ENCODE measurements around the gene EFCAB11. TPM values are rescaled to one million over a fixed set of nuclear protein-coding genes. Genes with fewer than 3 reads are reported as not detected.
A peak's percentile ranks its signal among the peaks of the same experiment; 100 is the strongest.

Gene EFCAB11
- total and polyA plus RNA-seq, 9 of the 15 experiments (the other 6 are each of a cell fraction or from before 2014, with no cell fraction given): 13.4 to 37.9 (median 17.4) TPM

DNA sequence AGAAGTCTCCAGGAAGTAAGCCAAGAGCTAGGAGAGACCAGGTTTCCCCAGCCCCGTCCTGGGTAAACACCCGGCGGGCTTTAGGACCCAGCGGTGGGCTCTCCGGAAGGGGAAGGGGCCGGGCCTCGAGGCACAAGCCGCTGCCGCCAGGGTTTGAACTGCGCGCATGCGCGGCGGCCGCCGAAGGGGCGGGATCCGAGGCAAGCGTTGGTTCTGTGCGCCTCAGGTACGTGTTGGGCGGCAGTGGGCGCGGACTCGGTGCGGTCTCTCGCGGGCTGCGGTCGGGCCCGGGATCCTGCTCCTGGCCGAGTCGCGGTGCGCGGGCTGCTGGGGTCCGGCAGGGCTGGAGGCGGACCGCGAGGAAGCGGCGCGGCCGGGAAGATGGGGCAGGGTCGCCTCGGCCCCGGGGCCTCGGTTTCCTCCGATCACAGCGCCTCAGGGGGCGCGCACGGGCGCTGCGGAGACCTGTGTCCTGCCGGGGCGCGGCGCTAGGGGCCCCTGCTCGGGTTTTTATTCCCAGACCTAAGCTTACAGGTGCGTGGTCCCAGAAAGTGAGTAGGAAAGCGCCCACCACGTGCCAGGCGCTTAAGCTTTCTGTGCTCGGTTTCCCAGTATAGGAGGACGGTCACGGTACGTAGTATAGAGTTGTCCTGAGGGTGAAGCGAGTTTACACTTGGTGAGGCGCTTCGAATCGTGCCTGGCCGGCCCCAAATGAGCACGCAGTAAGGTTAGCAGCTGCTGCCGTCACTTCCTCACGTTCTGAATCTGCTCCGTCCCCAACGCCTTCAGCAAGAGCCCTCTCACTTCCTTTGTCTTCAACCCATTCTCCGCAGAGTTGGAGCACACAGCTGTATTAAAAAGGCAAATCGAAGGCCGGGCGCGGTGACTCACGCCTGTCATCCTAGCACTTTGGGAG lies 1.5 kb upstream of the EFCAB11 start, which contains the start of gene TDP1 (continued):
- TF ChIP-seq, protein P1, sequence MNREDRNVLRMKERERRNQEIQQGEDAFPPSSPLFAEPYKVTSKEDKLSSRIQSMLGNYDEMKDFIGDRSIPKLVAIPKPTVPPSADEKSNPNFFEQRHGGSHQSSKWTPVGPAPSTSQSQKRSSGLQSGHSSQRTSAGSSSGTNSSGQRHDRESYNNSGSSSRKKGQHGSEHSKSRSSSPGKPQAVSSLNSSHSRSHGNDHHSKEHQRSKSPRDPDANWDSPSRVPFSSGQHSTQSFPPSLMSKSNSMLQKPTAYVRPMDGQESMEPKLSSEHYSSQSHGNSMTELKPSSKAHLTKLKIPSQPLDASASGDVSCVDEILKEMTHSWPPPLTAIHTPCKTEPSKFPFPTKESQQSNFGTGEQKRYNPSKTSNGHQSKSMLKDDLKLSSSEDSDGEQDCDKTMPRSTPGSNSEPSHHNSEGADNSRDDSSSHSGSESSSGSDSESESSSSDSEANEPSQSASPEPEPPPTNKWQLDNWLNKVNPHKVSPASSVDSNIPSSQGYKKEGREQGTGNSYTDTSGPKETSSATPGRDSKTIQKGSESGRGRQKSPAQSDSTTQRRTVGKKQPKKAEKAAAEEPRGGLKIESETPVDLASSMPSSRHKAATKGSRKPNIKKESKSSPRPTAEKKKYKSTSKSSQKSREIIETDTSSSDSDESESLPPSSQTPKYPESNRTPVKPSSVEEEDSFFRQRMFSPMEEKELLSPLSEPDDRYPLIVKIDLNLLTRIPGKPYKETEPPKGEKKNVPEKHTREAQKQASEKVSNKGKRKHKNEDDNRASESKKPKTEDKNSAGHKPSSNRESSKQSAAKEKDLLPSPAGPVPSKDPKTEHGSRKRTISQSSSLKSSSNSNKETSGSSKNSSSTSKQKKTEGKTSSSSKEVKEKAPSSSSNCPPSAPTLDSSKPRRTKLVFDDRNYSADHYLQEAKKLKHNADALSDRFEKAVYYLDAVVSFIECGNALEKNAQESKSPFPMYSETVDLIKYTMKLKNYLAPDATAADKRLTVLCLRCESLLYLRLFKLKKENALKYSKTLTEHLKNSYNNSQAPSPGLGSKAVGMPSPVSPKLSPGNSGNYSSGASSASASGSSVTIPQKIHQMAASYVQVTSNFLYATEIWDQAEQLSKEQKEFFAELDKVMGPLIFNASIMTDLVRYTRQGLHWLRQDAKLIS (CRISPR knock-in tag; IDR thresholded peaks at IDR 0.05): peak; percentile 69; the same call in 1 of the 2 replicates
- TF ChIP-seq CAMTA2 (CRISPR knock-in tag; conservative IDR thresholded peaks at IDR 0.05) (no peak), NONO (IDR thresholded peaks at IDR 0.05; ENCODE audit: low read depth in 2 of 2, low read length in 1 of 2) (peak; percentile 51 to 94; a peak in 3 of 4 replicates), ZNF217 (CRISPR knock-in tag; IDR thresholded peaks at IDR 0.05) (no peak)
- TF ChIP-seq, protein P2, sequence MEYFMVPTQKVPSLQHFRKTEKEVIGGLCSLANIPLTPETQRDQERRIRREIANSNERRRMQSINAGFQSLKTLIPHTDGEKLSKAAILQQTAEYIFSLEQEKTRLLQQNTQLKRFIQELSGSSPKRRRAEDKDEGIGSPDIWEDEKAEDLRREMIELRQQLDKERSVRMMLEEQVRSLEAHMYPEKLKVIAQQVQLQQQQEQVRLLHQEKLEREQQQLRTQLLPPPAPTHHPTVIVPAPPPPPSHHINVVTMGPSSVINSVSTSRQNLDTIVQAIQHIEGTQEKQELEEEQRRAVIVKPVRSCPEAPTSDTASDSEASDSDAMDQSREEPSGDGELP (CRISPR knock-in tag; IDR thresholded peaks at IDR 0.05; ENCODE audit: borderline replicate concordance): peak; percentile 61; the same call in 1 of the 2 replicates
- TF ChIP-seq, protein P3, sequence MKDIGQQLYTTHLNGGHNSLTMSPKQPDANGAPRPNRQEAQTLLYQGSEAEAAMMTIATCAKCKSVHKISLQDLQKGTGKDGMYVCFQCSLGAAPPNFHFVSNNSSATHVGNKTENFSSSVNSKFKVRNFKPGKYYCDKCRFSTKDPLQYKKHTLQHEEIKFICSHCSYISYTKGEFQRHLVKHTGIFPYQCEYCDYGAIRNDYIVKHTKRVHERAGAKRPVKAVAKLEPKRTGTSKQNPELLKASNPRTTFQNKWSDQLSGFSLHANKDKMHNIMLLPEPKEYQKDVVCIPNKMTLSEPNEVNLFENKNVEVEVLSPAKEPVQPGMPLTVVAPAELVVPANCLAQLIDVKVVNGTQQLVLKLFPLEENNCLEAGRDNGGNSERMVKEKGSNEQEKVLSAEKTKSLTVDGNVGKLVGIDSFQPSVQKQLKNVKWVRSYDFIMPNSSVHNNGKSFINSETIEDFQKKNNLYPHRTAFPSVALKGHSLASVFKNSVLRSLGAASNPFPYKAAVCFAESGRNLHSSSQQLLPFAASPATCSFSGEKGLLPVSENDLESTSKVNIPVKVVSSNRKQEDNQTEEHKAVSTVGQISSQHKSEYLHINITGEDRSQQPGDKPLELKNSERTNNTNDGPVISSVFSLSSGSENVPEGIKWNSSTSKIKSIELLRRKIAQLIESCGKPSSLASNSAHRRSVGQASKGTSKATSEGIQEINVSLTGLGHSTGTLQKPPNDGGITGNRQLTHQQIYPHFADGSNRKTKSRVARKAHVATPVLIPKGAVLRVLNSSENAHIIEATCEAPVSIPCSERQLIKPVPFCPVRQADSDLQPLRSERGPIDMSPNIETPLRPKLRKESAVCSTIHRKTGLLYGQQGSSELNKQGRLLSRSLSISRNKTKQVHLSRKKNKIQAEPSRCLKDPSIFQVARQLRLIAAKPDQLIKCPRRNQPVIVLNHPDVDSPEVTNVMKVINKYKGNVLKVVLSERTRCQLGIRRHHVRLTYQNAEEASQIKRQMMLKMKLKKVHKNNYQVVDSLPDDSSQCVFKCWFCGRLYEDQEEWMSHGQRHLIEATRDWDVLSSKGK (CRISPR knock-in tag; IDR thresholded peaks at IDR 0.05): no peak
- TF ChIP-seq, protein P4, sequence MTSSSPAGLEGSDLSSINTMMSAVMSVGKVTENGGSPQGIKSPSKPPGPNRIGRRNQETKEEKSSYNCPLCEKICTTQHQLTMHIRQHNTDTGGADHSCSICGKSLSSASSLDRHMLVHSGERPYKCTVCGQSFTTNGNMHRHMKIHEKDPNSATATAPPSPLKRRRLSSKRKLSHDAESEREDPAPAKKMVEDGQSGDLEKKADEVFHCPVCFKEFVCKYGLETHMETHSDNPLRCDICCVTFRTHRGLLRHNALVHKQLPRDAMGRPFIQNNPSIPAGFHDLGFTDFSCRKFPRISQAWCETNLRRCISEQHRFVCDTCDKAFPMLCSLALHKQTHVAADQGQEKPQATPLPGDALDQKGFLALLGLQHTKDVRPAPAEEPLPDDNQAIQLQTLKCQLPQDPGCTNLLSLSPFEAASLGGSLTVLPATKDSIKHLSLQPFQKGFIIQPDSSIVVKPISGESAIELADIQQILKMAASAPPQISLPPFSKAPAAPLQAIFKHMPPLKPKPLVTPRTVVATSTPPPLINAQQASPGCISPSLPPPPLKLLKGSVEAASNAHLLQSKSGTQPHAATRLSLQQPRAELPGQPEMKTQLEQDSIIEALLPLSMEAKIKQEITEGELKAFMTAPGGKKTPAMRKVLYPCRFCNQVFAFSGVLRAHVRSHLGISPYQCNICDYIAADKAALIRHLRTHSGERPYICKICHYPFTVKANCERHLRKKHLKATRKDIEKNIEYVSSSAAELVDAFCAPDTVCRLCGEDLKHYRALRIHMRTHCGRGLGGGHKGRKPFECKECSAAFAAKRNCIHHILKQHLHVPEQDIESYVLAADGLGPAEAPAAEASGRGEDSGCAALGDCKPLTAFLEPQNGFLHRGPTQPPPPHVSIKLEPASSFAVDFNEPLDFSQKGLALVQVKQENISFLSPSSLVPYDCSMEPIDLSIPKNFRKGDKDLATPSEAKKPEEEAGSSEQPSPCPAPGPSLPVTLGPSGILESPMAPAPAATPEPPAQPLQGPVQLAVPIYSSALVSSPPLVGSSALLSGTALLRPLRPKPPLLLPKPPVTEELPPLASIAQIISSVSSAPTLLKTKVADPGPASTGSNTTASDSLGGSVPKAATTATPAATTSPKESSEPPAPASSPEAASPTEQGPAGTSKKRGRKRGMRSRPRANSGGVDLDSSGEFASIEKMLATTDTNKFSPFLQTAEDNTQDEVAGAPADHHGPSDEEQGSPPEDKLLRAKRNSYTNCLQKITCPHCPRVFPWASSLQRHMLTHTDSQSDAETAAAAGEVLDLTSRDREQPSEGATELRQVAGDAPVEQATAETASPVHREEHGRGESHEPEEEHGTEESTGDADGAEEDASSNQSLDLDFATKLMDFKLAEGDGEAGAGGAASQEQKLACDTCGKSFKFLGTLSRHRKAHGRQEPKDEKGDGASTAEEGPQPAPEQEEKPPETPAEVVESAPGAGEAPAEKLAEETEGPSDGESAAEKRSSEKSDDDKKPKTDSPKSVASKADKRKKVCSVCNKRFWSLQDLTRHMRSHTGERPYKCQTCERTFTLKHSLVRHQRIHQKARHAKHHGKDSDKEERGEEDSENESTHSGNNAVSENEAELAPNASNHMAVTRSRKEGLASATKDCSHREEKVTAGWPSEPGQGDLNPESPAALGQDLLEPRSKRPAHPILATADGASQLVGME (CRISPR knock-in tag; IDR thresholded peaks at IDR 0.05): no peak
- TF ChIP-seq, protein P5, sequence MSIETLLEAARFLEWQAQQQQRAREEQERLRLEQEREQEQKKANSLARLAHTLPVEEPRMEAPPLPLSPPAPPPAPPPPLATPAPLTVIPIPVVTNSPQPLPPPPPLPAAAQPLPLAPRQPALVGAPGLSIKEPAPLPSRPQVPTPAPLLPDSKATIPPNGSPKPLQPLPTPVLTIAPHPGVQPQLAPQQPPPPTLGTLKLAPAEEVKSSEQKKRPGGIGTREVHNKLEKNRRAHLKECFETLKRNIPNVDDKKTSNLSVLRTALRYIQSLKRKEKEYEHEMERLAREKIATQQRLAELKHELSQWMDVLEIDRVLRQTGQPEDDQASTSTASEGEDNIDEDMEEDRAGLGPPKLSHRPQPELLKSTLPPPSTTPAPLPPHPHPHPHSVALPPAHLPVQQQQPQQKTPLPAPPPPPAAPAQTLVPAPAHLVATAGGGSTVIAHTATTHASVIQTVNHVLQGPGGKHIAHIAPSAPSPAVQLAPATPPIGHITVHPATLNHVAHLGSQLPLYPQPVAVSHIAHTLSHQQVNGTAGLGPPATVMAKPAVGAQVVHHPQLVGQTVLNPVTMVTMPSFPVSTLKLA (conservative IDR thresholded peaks at IDR 0.05): peak; percentile 53 to 68
